Right lobe of liver (tissue), 6 donors: ENCODE data around the gene NCKAP1. TPM values are rescaled to one million over a fixed set of nuclear protein-coding genes. Genes with fewer than 3 reads are reported as not detected.

ENCODE experiments used
- ATAC-seq, 4 donors: fragments of 200-7000 bp; cut with Tn5 transposase; one replicate each; pipeline ENCODE4 v1.9.1; 2020; ENCODE audit warnings: mild to moderate bottlenecking in 4 of 4, moderate library complexity in 4 of 4
- DNase-seq, 3 donors: peaks; one replicate each; pipeline ENCODE4 v3.0.0-alpha.2; 2020
- H3K27ac ChIP-seq, 3 donors: fragments of 200-600 bp; one replicate each; pipeline ENCODE4 v1.8.0; 2022
- H3K27me3 ChIP-seq, 2 donors: fragments of 200-600 bp; one replicate each; pipeline ENCODE4 v1.8.0; 2022
- H3K36me3 ChIP-seq, 4 donors: fragments of 200-600 bp; sonication (generic) in 1 of 4; one replicate each; pipeline versions ENCODE4 v1.5.1 to v1.8.0; 2017 to 2022; ENCODE audit warnings: control low read depth in 1 of 4
- H3K4me1 ChIP-seq, 4 donors: fragments of 200-600 bp; sonication (generic) in 1 of 4; one replicate each; pipeline versions ENCODE4 v1.5.1 to v1.8.0; 2017 to 2022; ENCODE audit warnings: control low read depth in 1 of 4
- H3K4me3 ChIP-seq, 3 donors: fragments of 200-600 bp; one replicate each; pipeline ENCODE4 v1.8.0; 2022
- H3K9me3 ChIP-seq, 4 donors: fragments of 200-600 bp; sonication (generic) in 1 of 4; one replicate each; pipeline versions ENCODE4 v1.5.1 to v1.8.0; 2017 to 2022; ENCODE audit warnings: control low read depth in 1 of 4
- POLR2A ChIP-seq: fragments of 450-650 bp; IDR thresholded peaks from one replicate; pipeline ENCODE4 v1.6.1; 2017; ENCODE audit warnings: antibody characterized with exemption, mild to moderate bottlenecking
- WGBS: methylation state at CpG from one replicate; pipeline ENCODE4 v1.1.6; 2018; ENCODE audit warnings: low coverage, low lambda C conversion rate; ENCODE audit not compliant: insufficient coverage; ENCODE audit errors: missing lambda C conversion rate; 5-methylcytosine and 5-hydroxymethylcytosine counted together
- intact Hi-C, 2 donors: fragments of 100-400 bp; cut with DNase I; formaldehyde crosslinking; loops; one replicate each; pipeline versions ENCODE4 v1.11.2 to v1.14.1; 2022
- total RNA-seq, 6 experiments: library from RNA; depleted of rRNA in 2 of 6; stranded (reverse); fragments of >200 nt in 2 of 6; fragmentation: NEBNext Ultra II Directional in 3 of 6; extraction: Animal tissue kit (Norgen Biotek cat#: 25700) in 3 of 6; gene quantifications; one replicate each; pipeline versions ENCODE4 v1.1.0 to v1.2.4, GENCODE V29; 2016 to 2023
- TF ChIP-seq, protein P1 (sequence below), 4 donors: fragments of 200-600 bp in 3 of 4; fragments of 450-650 bp in 1 of 4; IDR thresholded peaks; one replicate each; pipeline versions ENCODE4 v1.5.1 to v1.8.0; 2016 to 2022; ENCODE audit warnings: antibody characterized with exemption in 4 of 4, mild to moderate bottlenecking in 2 of 4
- donor health status: DM: no; HTN: yes; CAD: no.
- donor health status: DM: no; HTN: no; CAD: no.
- donor health status: DM: no; HTN: no; CAD: no.
- donor health status: DM: no; HTN: yes; CAD: no.
- donor health status: DM: no; HTN: yes; CAD: no.

The NCKAP1 gene
- total RNA-seq, 6 experiments from 2014 or later = 31.9 to 50.3 (median 43.3) TPM

DNA sequence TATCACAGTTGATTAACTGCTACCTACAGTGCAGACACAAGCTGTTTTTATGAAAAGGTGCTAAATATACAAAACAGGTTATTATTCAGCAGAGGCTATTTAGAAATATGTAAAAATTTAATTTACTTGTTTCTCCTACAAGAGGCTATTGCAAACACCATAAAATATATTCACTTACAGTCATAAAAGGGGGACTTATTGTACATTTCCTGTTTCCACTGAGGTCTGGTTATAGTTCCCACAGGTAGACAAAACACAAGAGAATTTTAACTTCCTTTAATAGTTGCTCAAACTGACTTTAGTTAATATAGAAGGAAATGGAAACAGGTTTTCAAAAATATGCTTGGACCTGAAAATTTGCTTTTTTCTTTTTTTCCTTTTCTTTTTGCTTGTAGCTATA lies 131.8 kb downstream of the NCKAP1 start:
- intact Hi-C loops = no loop called here
- Histone ChIP-seq H3K4me1 (peaks cover 0 to 6% (median under 1%) of the 10 kb centered on the region in 4 donors), H3K9me3 (no peaks in the 10 kb centered on the region), H3K4me3 (no peak overlapping the region), H3K27ac (no peak overlapping the region), H3K36me3 (no peaks in the 10 kb centered on the region), H3K27me3 (no peaks in the 10 kb centered on the region)
- TF ChIP-seq, protein P1, sequence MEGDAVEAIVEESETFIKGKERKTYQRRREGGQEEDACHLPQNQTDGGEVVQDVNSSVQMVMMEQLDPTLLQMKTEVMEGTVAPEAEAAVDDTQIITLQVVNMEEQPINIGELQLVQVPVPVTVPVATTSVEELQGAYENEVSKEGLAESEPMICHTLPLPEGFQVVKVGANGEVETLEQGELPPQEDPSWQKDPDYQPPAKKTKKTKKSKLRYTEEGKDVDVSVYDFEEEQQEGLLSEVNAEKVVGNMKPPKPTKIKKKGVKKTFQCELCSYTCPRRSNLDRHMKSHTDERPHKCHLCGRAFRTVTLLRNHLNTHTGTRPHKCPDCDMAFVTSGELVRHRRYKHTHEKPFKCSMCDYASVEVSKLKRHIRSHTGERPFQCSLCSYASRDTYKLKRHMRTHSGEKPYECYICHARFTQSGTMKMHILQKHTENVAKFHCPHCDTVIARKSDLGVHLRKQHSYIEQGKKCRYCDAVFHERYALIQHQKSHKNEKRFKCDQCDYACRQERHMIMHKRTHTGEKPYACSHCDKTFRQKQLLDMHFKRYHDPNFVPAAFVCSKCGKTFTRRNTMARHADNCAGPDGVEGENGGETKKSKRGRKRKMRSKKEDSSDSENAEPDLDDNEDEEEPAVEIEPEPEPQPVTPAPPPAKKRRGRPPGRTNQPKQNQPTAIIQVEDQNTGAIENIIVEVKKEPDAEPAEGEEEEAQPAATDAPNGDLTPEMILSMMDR (IDR thresholded peaks at IDR 0.05) = no peak
- TF ChIP-seq POLR2A = no peak
- ATAC-seq (no peak), DNase-seq (no peak)

DNA sequence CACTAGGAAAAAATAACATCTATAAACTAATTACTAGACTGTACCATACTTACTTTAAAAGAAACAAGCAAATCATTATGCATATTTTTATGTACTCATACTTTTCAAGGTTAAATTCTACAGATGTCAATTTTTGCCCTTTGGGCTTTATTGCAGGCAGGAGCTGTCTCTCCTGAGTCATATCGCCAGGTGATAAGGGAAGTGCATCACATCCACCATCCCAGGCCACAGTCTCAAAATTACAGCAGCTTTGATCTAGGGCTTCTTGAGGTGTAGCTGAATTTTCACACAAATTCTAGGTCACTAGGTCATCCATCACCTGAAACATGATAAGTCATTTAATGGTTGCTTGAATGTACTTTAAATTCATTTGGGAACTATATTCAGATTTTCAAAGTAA lies 133.4 kb downstream of the NCKAP1 start:
- no peaks in the 10 kb centered on the region for H3K9me3 ChIP-seq
- no peak for DNase-seq
- no peaks in the 10 kb centered on the region for H3K36me3 ChIP-seq
- WGBS = no CpG with 5 or more reads among the region's 1 CpG
- H3K27ac ChIP-seq = no peak overlapping the region
- H3K27me3 ChIP-seq = no peaks in the 10 kb centered on the region
- H3K4me3 ChIP-seq = no peak overlapping the region
- ATAC-seq = no peak
- H3K4me1 ChIP-seq = no peaks in the 10 kb centered on the region
- TF ChIP-seq POLR2A = no peak
- TF ChIP-seq, protein P1 (IDR thresholded peaks at IDR 0.05) = no peak
- intact Hi-C loops = no loop called here

DNA sequence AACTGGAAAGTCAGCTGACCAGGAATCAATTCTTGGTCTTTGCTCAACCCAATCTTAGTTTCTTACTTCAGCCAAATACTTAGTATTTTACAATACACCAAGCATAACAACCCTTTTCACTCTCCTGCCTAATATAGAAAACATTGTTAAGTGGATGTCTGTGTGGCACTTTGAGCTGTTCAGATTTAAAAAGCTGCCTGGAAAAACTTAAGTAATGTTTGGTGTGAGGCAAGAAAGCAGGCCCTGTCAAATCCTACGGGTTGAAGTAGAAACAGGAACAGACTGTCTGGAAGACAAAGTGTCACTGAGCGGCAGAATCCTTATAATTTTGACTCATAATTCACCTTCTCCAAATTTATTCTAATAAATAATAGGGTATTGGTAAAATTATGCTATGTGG lies 134.7 kb downstream of the NCKAP1 start:
- no peak overlapping the region for H3K27ac ChIP-seq
- ATAC-seq (no peak), DNase-seq (no peak)
- TF ChIP-seq, protein P1 (IDR thresholded peaks at IDR 0.05) = no peak
- no peak for TF ChIP-seq POLR2A
- no peaks in the 10 kb centered on the region for H3K4me1 ChIP-seq
- intact Hi-C loops = no loop called here
- H3K4me3 ChIP-seq = no peak overlapping the region
- no peaks in the 10 kb centered on the region for H3K36me3 ChIP-seq
- 87% methylated on average over 2 of the region's 2 CpGs for WGBS
- no peaks in the 10 kb centered on the region for H3K27me3 ChIP-seq
- H3K9me3 ChIP-seq = no peaks in the 10 kb centered on the region

DNA sequence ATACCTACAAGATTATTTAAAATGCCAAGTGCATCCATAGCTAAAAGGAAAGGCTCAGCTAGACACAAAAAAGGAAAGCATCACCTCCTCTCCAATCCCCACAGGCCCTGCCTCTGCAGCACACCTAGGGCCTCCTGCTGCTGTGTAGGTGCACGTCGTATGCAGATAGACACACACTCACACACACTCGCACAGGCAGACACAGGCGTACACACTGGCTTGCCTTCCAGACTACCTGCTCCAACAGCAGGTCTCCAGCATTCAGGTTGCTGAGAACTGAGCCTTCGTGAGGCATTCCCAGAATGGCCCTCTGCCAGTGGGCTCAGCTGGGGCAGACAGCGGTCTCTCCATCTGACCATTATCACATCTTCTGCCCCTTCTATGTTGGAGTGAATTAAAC lies 136.5 kb downstream of the NCKAP1 start:
- intact Hi-C loops = no loop called here
- peak in 1 of 4 donors; percentile 21 for ATAC-seq
- H3K4me3 ChIP-seq = no peak overlapping the region

More for the DNA sequence above, 136.5 kb downstream of the NCKAP1 start:
- H3K27me3 ChIP-seq = no peaks in the 10 kb centered on the region
- DNase-seq = no peak
- H3K4me1 ChIP-seq = no peaks in the 10 kb centered on the region
- TF ChIP-seq POLR2A = no peak
- TF ChIP-seq, protein P1 (IDR thresholded peaks at IDR 0.05) = no peak
- no peaks in the 10 kb centered on the region for H3K36me3 ChIP-seq
- 90% methylated on average over 5 of the region's 6 CpGs for WGBS
- no peak overlapping the region for H3K27ac ChIP-seq
- no peaks in the 10 kb centered on the region for H3K9me3 ChIP-seq
